ENCODE results near the gene STS.
"Not testable (repeated sequence)": the region's sequence is repeated elsewhere in the genome, so short reads cannot be mapped to it uniquely, and the experiment has no call there.

Gene STS

GRCh38 chrX:7155163-7155562 lies 7.7 kb downstream of the STS start:
- Histone ChIP-seq H3K9me3 (ENCODE audit: control insufficient read depth, insufficient read depth, low read depth, low read length) (no peaks in the 10 kb centered on the region), H3K27ac (ENCODE audit: low read depth, low read length) (no peak overlapping the region), H3K4me3 (ENCODE audit: low read depth, low read length) (no peak overlapping the region), H3K27me3 (ENCODE audit: control insufficient read depth, insufficient read depth, low read length) (peaks cover 11% of the 10 kb centered on the region), H3K36me3 (ENCODE audit: control insufficient read depth, insufficient read depth, low read length) (no peaks in the 10 kb centered on the region), H3K4me1 (ENCODE audit: control insufficient read depth, insufficient read depth, low read length) (peaks cover 27% of the 10 kb centered on the region), H3K9ac (ENCODE audit: low read length) (no peak overlapping the region)

GRCh38 chrX:7156879-7157278 lies 9.4 kb downstream of the STS start:
- Histone ChIP-seq H3K27me3 (ENCODE audit: control insufficient read depth, insufficient read depth, low read length) (peaks cover 11% of the 10 kb centered on the region), H3K27ac (ENCODE audit: low read depth, low read length) (no peak overlapping the region), H3K4me3 (ENCODE audit: low read depth, low read length) (no peak overlapping the region), H3K9me3 (ENCODE audit: control insufficient read depth, insufficient read depth, low read depth, low read length) (no peaks in the 10 kb centered on the region), H3K4me1 (ENCODE audit: control insufficient read depth, insufficient read depth, low read length) (peaks cover 27% of the 10 kb centered on the region), H3K36me3 (ENCODE audit: control insufficient read depth, insufficient read depth, low read length) (no peaks in the 10 kb centered on the region), H3K9ac (ENCODE audit: low read length) (no peak overlapping the region)

GRCh38 chrX:7158468-7158990 lies 11.0 kb downstream of the STS start:
- peaks cover 27% of the 10 kb centered on the region for H3K4me1 ChIP-seq (ENCODE audit: control insufficient read depth, insufficient read depth, low read length)
- H3K27ac ChIP-seq (ENCODE audit: low read depth, low read length) = no peak overlapping the region
- H3K9me3 ChIP-seq (ENCODE audit: control insufficient read depth, insufficient read depth, low read depth, low read length) = no peaks in the 10 kb centered on the region
- H3K4me3 ChIP-seq (ENCODE audit: low read depth, low read length) = no peak overlapping the region
- H3K9ac ChIP-seq (ENCODE audit: low read length) = no peak overlapping the region
- no peaks in the 10 kb centered on the region for H3K36me3 ChIP-seq (ENCODE audit: control insufficient read depth, insufficient read depth, low read length)
- peaks cover 4% of the 10 kb centered on the region; the same call in 1 of the 2 replicates for H3K27me3 ChIP-seq (ENCODE audit: control insufficient read depth, insufficient read depth, low read length)

GRCh38 chrX:7159149-7159861 lies 11.8 kb downstream of the STS start:
- no peaks in the 10 kb centered on the region for H3K27me3 ChIP-seq (ENCODE audit: control insufficient read depth, insufficient read depth, low read length)
- no peaks in the 10 kb centered on the region for H3K36me3 ChIP-seq (ENCODE audit: control insufficient read depth, insufficient read depth, low read length)
- H3K4me3 ChIP-seq (ENCODE audit: low read depth, low read length) = no peak overlapping the region
- H3K9ac ChIP-seq (ENCODE audit: low read length) = no peak overlapping the region
- H3K27ac ChIP-seq (ENCODE audit: low read depth, low read length) = no peak overlapping the region
- H3K4me1 ChIP-seq (ENCODE audit: control insufficient read depth, insufficient read depth, low read length) = peaks cover 20% of the 10 kb centered on the region
- H3K9me3 ChIP-seq (ENCODE audit: control insufficient read depth, insufficient read depth, low read depth, low read length) = no peaks in the 10 kb centered on the region

- Histone ChIP-seq H3K27ac (ENCODE audit: low read depth, low read length) (no peak overlapping the region), H3K4me3 (ENCODE audit: low read depth, low read length) (no peak overlapping the region), H3K9ac (ENCODE audit: low read length) (no peak overlapping the region), H3K36me3 (ENCODE audit: control insufficient read depth, insufficient read depth, low read length) (no peaks in the 10 kb centered on the region), H3K27me3 (ENCODE audit: control insufficient read depth, insufficient read depth, low read length) (no peaks in the 10 kb centered on the region), H3K9me3 (ENCODE audit: control insufficient read depth, insufficient read depth, low read depth, low read length) (no peaks in the 10 kb centered on the region), H3K4me1 (ENCODE audit: control insufficient read depth, insufficient read depth, low read length) (peaks cover 18% of the 10 kb centered on the region)
These were observed 15.7 kb downstream of the STS start for GRCh38 chrX:7163146-7163677.

- 0 out of 2 replicates have a peak, but pooled peaks cover 3% of the 10 kb centered on the region for H3K9me3 ChIP-seq (ENCODE audit: control insufficient read depth, insufficient read depth, low read depth, low read length)
- H3K27ac ChIP-seq (ENCODE audit: low read depth, low read length) = no peak overlapping the region
- H3K9ac ChIP-seq (ENCODE audit: low read length) = no peak overlapping the region
- H3K36me3 ChIP-seq (ENCODE audit: control insufficient read depth, insufficient read depth, low read length) = no peaks in the 10 kb centered on the region
- H3K27me3 ChIP-seq (ENCODE audit: control insufficient read depth, insufficient read depth, low read length) = no peaks in the 10 kb centered on the region
- H3K4me3 ChIP-seq (ENCODE audit: low read depth, low read length) = no peak overlapping the region
- H3K4me1 ChIP-seq (ENCODE audit: control insufficient read depth, insufficient read depth, low read length) = peaks cover 8% of the 10 kb centered on the region
These were observed 16.7 kb downstream of the STS start for GRCh38 chrX:7164174-7164573.

- H3K9ac ChIP-seq (ENCODE audit: low read length) = no peak overlapping the region
- no peaks in the 10 kb centered on the region for H3K4me1 ChIP-seq (ENCODE audit: control insufficient read depth, insufficient read depth, low read length)
- no peak overlapping the region for H3K27ac ChIP-seq (ENCODE audit: low read depth, low read length)
- no peaks in the 10 kb centered on the region for H3K36me3 ChIP-seq (ENCODE audit: control insufficient read depth, insufficient read depth, low read length)
- H3K9me3 ChIP-seq (ENCODE audit: control insufficient read depth, insufficient read depth, low read depth, low read length) = 0 out of 2 replicates have a peak, but pooled peaks cover 5% of the 10 kb centered on the region
- H3K27me3 ChIP-seq (ENCODE audit: control insufficient read depth, insufficient read depth, low read length) = no peaks in the 10 kb centered on the region
- no peak overlapping the region for H3K4me3 ChIP-seq (ENCODE audit: low read depth, low read length)
These were observed 20.9 kb downstream of the STS start for GRCh38 chrX:7168371-7168770.

GRCh38 chrX:7169627-7170026 lies 22.1 kb downstream of the STS start:
- no peak overlapping the region for H3K4me3 ChIP-seq (ENCODE audit: low read depth, low read length)
- H3K36me3 ChIP-seq (ENCODE audit: control insufficient read depth, insufficient read depth, low read length) = no peaks in the 10 kb centered on the region
- H3K9me3 ChIP-seq (ENCODE audit: control insufficient read depth, insufficient read depth, low read depth, low read length) = 0 out of 2 replicates have a peak, but pooled peaks cover 5% of the 10 kb centered on the region
- H3K27ac ChIP-seq (ENCODE audit: low read depth, low read length) = no peak overlapping the region
- H3K4me1 ChIP-seq (ENCODE audit: control insufficient read depth, insufficient read depth, low read length) = no peaks in the 10 kb centered on the region
- no peak overlapping the region for H3K9ac ChIP-seq (ENCODE audit: low read length)
- no peaks in the 10 kb centered on the region for H3K27me3 ChIP-seq (ENCODE audit: control insufficient read depth, insufficient read depth, low read length)

GRCh38 chrX:7170898-7171297 lies 23.4 kb downstream of the STS start:
- Histone ChIP-seq H3K9me3 (ENCODE audit: control insufficient read depth, insufficient read depth, low read depth, low read length) (0 out of 2 replicates have a peak, but pooled peaks cover 5% of the 10 kb centered on the region), H3K4me1 (ENCODE audit: control insufficient read depth, insufficient read depth, low read length) (no peaks in the 10 kb centered on the region), H3K27me3 (ENCODE audit: control insufficient read depth, insufficient read depth, low read length) (no peaks in the 10 kb centered on the region), H3K9ac (ENCODE audit: low read length) (no peak overlapping the region), H3K4me3 (ENCODE audit: low read depth, low read length) (no peak overlapping the region), H3K27ac (ENCODE audit: low read depth, low read length) (no peak overlapping the region), H3K36me3 (ENCODE audit: control insufficient read depth, insufficient read depth, low read length) (no peaks in the 10 kb centered on the region)

GRCh38 chrX:7178859-7179258 lies 31.3 kb downstream of the STS start:
- not testable (repeated sequence) for H3K36me3 ChIP-seq (ENCODE audit: control insufficient read depth, insufficient read depth, low read length); H3K9me3 ChIP-seq (ENCODE audit: control insufficient read depth, insufficient read depth, low read depth, low read length); H3K9ac ChIP-seq (ENCODE audit: low read length); H3K4me3 ChIP-seq (ENCODE audit: low read depth, low read length); H3K27ac ChIP-seq (ENCODE audit: low read depth, low read length); H3K4me1 ChIP-seq (ENCODE audit: control insufficient read depth, insufficient read depth, low read length); H3K27me3 ChIP-seq (ENCODE audit: control insufficient read depth, insufficient read depth, low read length)

GRCh38 chrX:7179446-7179845 lies 31.9 kb downstream of the STS start:
- H3K9me3 ChIP-seq (ENCODE audit: control insufficient read depth, insufficient read depth, low read depth, low read length) = no peaks in the 10 kb centered on the region
- no peaks in the 10 kb centered on the region for H3K27me3 ChIP-seq (ENCODE audit: control insufficient read depth, insufficient read depth, low read length)
- H3K4me1 ChIP-seq (ENCODE audit: control insufficient read depth, insufficient read depth, low read length) = no peaks in the 10 kb centered on the region
- no peak overlapping the region for H3K4me3 ChIP-seq (ENCODE audit: low read depth, low read length)
- H3K9ac ChIP-seq (ENCODE audit: low read length) = no peak overlapping the region
- no peak overlapping the region for H3K27ac ChIP-seq (ENCODE audit: low read depth, low read length)
- no peaks in the 10 kb centered on the region for H3K36me3 ChIP-seq (ENCODE audit: control insufficient read depth, insufficient read depth, low read length)
